DOHH2 (cell line): ENCODE measurements around the gene HRK.

Experiments
- CTCF ChIP-seq: fragments of 200-600 bp; sonication (generic); IDR thresholded peaks from one replicate; pipeline ENCODE4 v1.5.1; 2014; ENCODE audit warnings: antibody characterized with exemption, mild to moderate bottlenecking, low read depth, low read length; ENCODE audit not compliant: poor library complexity, severe bottlenecking
- EZH2phosphoT487 ChIP-seq: fragments of 200-600 bp; sonication (generic); IDR thresholded peaks from 2 replicates; pipeline ENCODE4 v1.6.1; 2017; ENCODE audit warnings: borderline replicate concordance, mild to moderate bottlenecking, antibody characterized with exemption, low read length, moderate library complexity, mixed read lengths

- TF ChIP-seq CTCF, result no peak
- TF ChIP-seq EZH2phosphoT487, result no peak
Measured at GRCh38 chr12:116926283-116927243, 45.3 kb upstream of the HRK start.
